Neuronal stem cell (in vitro differentiated cells): ENCODE results near the gene AIG1.

Experiments used
- DNase-seq: peaks from one replicate; pipeline ENCODE4 v3.0.0-alpha.2; 2013; ENCODE audit warnings: low spot score
- H2AFZ ChIP-seq: one replicate; pipeline ENCODE4 v1.6.1; 2013; ENCODE audit warnings: mild to moderate bottlenecking, low read length, inconsistent platforms
- H2AK5ac ChIP-seq: 2 replicates; pipeline ENCODE4 v1.6.1; 2013; ENCODE audit warnings: low read depth, mild to moderate bottlenecking, inconsistent platforms, low read length, moderate library complexity, mixed read lengths
- H2BK120ac ChIP-seq: 2 replicates; pipeline ENCODE4 v1.6.1; 2013; ENCODE audit warnings: low read depth, mild to moderate bottlenecking, inconsistent platforms, low read length, moderate library complexity, mixed read lengths
- H2BK12ac ChIP-seq: one replicate; pipeline ENCODE4 v1.6.1; 2013; ENCODE audit warnings: low read length, inconsistent platforms
- H2BK15ac ChIP-seq: 2 replicates; pipeline ENCODE4 v1.6.1; 2013; ENCODE audit warnings: mild to moderate bottlenecking, low read length, inconsistent platforms, mixed read lengths
- H2BK5ac ChIP-seq: one replicate; pipeline ENCODE4 v1.6.1; 2013; ENCODE audit warnings: inconsistent platforms, mild to moderate bottlenecking, low read length, moderate library complexity
- H3K14ac ChIP-seq: one replicate; pipeline ENCODE4 v1.6.1; 2013; ENCODE audit warnings: low read length, inconsistent platforms
- H3K18ac ChIP-seq: 2 replicates; pipeline ENCODE4 v1.6.1; 2013; ENCODE audit warnings: low read length, inconsistent platforms
- H3K23ac ChIP-seq: 2 replicates; pipeline ENCODE4 v1.6.1; 2013; ENCODE audit warnings: low read depth, mild to moderate bottlenecking, mixed read lengths, low read length, inconsistent platforms; ENCODE audit not compliant: poor library complexity
- H3K27ac ChIP-seq: replicated peaks from 3 replicates; pipeline ENCODE4 v1.5.1; 2013; ENCODE audit warnings: low read length, inconsistent platforms
- H3K27me3 ChIP-seq, 3 experiments: 2 replicates each; pipeline ENCODE4 v1.6.1; 2013; ENCODE audit warnings: low read length in 3 of 3, mild to moderate bottlenecking in 2 of 3, inconsistent platforms in 1 of 3, low read depth in 1 of 3, mixed read lengths in 1 of 3, moderate library complexity in 1 of 3; ENCODE audit not compliant: control insufficient read depth in 3 of 3, insufficient read depth in 3 of 3
- H3K36me3 ChIP-seq, 2 donors: replicated peaks in 1 of 2; 2 replicates each; pipeline ENCODE4 v1.6.1; 2013; ENCODE audit warnings: low read length in 2 of 2; ENCODE audit not compliant: control insufficient read depth in 2 of 2, insufficient read depth in 2 of 2
- H3K4ac ChIP-seq: 2 replicates; pipeline ENCODE4 v1.6.1; 2013; ENCODE audit warnings: inconsistent platforms, mild to moderate bottlenecking, low read length, moderate library complexity
- H3K4me1 ChIP-seq, 2 donors: 1 replicate in 1 of 2; 2 replicates in 1 of 2; pipeline ENCODE4 v1.6.1; 2013; ENCODE audit warnings: low read length in 2 of 2, low read depth in 1 of 2; ENCODE audit not compliant: control insufficient read depth in 2 of 2, insufficient read depth in 1 of 2
- H3K4me2 ChIP-seq: one replicate; pipeline ENCODE4 v1.6.1; 2013; ENCODE audit warnings: mild to moderate bottlenecking, low read length, inconsistent platforms; ENCODE audit not compliant: insufficient read depth, poor library complexity, severe bottlenecking
- H3K4me3 ChIP-seq, 2 donors: 2 replicates each; pipeline ENCODE4 v1.5.1; 2013; ENCODE audit warnings: low read length in 2 of 2, mild to moderate bottlenecking in 2 of 2, inconsistent platforms in 1 of 2, moderate library complexity in 1 of 2
- H3K79me1 ChIP-seq: one replicate; pipeline ENCODE4 v1.6.1; 2013; ENCODE audit warnings: low read depth, mild to moderate bottlenecking, inconsistent platforms, low read length, moderate library complexity
- H3K9ac ChIP-seq: one replicate; pipeline ENCODE4 v1.6.1; 2013; ENCODE audit warnings: mild to moderate bottlenecking, low read depth, low read length, inconsistent platforms; ENCODE audit not compliant: poor library complexity
- H3K9me3 ChIP-seq, 2 donors: replicated peaks in 1 of 2; 2 replicates each; pipeline versions ENCODE3 to v1.6.1; 2013; ENCODE audit warnings: low read length in 2 of 2, mild to moderate bottlenecking in 2 of 2, inconsistent platforms in 1 of 2, low read depth in 1 of 2, mixed read lengths in 1 of 2, moderate library complexity in 1 of 2; ENCODE audit not compliant: control insufficient read depth in 2 of 2, insufficient read depth in 1 of 2
- H4K8ac ChIP-seq: one replicate; pipeline ENCODE4 v1.6.1; 2013; ENCODE audit warnings: low read depth, mild to moderate bottlenecking, inconsistent platforms, low read length, moderate library complexity
- H4K91ac ChIP-seq: one replicate; pipeline ENCODE4 v1.6.1; 2013; ENCODE audit warnings: low read length, low read depth, mild to moderate bottlenecking, inconsistent platforms; ENCODE audit not compliant: poor library complexity
- WGBS, 2 donors: extraction: QIAGEN DNeasy Blood & Tissue Kit; methylation state at CpG; one replicate each; pipeline ENCODE4 v1.1.7; 2013; ENCODE audit warnings: missing lambda C conversion rate in 2 of 2, mixed read lengths in 1 of 2; ENCODE audit not compliant: insufficient read length in 2 of 2, insufficient replicate concordance in 1 of 2; ENCODE audit errors: extremely low coverage in 2 of 2; 5-methylcytosine and 5-hydroxymethylcytosine counted together

AIG1 gene

GRCh38 chr6:143179096-143179495 is 118.4 kb downstream of the AIG1 start:
- H3K27ac ChIP-seq: no peak overlapping the region

GRCh38 chr6:143179901-143180612 is 119.4 kb downstream of the AIG1 start:
- no peak overlapping the region for H3K14ac ChIP-seq
- no peak overlapping the region for H2BK120ac ChIP-seq
- H3K27me3 ChIP-seq: no peaks in the 10 kb centered on the region
- H3K18ac ChIP-seq: no peak overlapping the region
- H3K9ac ChIP-seq: no peak overlapping the region
- no peak overlapping the region for H4K91ac ChIP-seq
- no peak overlapping the region for H4K8ac ChIP-seq
- no peaks in the 10 kb centered on the region for H3K4me1 ChIP-seq
- H3K4ac ChIP-seq: no peak overlapping the region
- no peak overlapping the region for H3K23ac ChIP-seq
- H3K79me1 ChIP-seq: no peaks in the 10 kb centered on the region
- H3K27ac ChIP-seq: no peak overlapping the region
- H2AK5ac ChIP-seq: no peak overlapping the region
- no CpG with 5 or more reads among the region's 3 CpGs for WGBS, 2 donors
- no peaks in the 10 kb centered on the region for H3K36me3 ChIP-seq
- no peak overlapping the region for H2BK12ac ChIP-seq
- no peak overlapping the region for H3K4me2 ChIP-seq
- H2BK15ac ChIP-seq: no peak overlapping the region
- DNase-seq: no peak
- H3K9me3 ChIP-seq: peaks cover 0 to under 1% of the 10 kb centered on the region in 2 donors
- H2BK5ac ChIP-seq: no peak overlapping the region
- no peak overlapping the region for H3K4me3 ChIP-seq
- H2AFZ ChIP-seq: no peak overlapping the region

More at GRCh38 chr6:143179096-143179495, 118.4 kb downstream of the AIG1 start:
- Histone ChIP-seq H3K79me1 (no peaks in the 10 kb centered on the region), H4K8ac (no peak overlapping the region), H3K4ac (no peak overlapping the region), H3K9ac (no peak overlapping the region), H3K18ac (no peak overlapping the region), H3K9me3 (peaks cover 0 to 8% of the 10 kb centered on the region in 2 donors), H3K4me3 (no peak overlapping the region), H2BK15ac (no peak overlapping the region), H4K91ac (no peak overlapping the region), H2AFZ (no peak overlapping the region), H3K23ac (no peak overlapping the region), H2BK5ac (no peak overlapping the region), H3K14ac (no peak overlapping the region), H3K27me3 (no peaks in the 10 kb centered on the region), H3K4me2 (no peak overlapping the region), H2BK12ac (no peak overlapping the region), H3K36me3 (no peaks in the 10 kb centered on the region), H2BK120ac (no peak overlapping the region), H3K4me1 (no peaks in the 10 kb centered on the region), H2AK5ac (no peak overlapping the region)
- DNase-seq: no peak
- WGBS, 2 donors: no CpG with 5 or more reads among the region's 3 CpGs

- Histone ChIP-seq H3K4me1 (no peaks in the 10 kb centered on the region), H3K4ac (no peak overlapping the region), H2AFZ (no peak overlapping the region), H3K14ac (no peak overlapping the region), H3K9ac (no peak overlapping the region), H3K9me3 (no peaks in the 10 kb centered on the region), H3K27ac (no peak overlapping the region), H3K4me3 (no peak overlapping the region), H2BK15ac (no peak overlapping the region), H2AK5ac (no peak overlapping the region), H3K79me1 (no peaks in the 10 kb centered on the region), H2BK12ac (no peak overlapping the region), H2BK5ac (no peak overlapping the region), H4K91ac (no peak overlapping the region), H3K4me2 (no peak overlapping the region), H3K18ac (no peak overlapping the region), H3K36me3 (no peaks in the 10 kb centered on the region), H4K8ac (no peak overlapping the region), H3K27me3 (no peaks in the 10 kb centered on the region), H2BK120ac (no peak overlapping the region), H3K23ac (no peak overlapping the region)
- no CpG with 5 or more reads among the region's 2 CpGs for WGBS, 2 donors
- DNase-seq: no peak
These were observed 120.1 kb downstream of the AIG1 start for GRCh38 chr6:143180826-143181225.

- H3K27me3 ChIP-seq: no peaks in the 10 kb centered on the region
These were observed 123.0 kb downstream of the AIG1 start for GRCh38 chr6:143183666-143184065.

More at GRCh38 chr6:143183666-143184065, 123.0 kb downstream of the AIG1 start:
- Histone ChIP-seq H3K4me1 (no peaks in the 10 kb centered on the region), H3K27ac (no peak overlapping the region), H3K4me3 (no peak overlapping the region), H3K9ac (no peak overlapping the region), H3K4me2 (no peak overlapping the region), H4K8ac (no peak overlapping the region), H2AFZ (no peak overlapping the region), H3K36me3 (no peaks in the 10 kb centered on the region), H4K91ac (no peak overlapping the region), H2BK12ac (no peak overlapping the region), H3K23ac (no peak overlapping the region), H2BK5ac (no peak overlapping the region), H2BK120ac (no peak overlapping the region), H3K9me3 (no peaks in the 10 kb centered on the region), H3K4ac (no peak overlapping the region), H3K14ac (no peak overlapping the region), H3K18ac (no peak overlapping the region), H2BK15ac (no peak overlapping the region), H3K79me1 (no peaks in the 10 kb centered on the region), H2AK5ac (no peak overlapping the region)
- DNase-seq: no peak
